HG03064 (cell line): ENCODE data around the gene TMEM164.

ENCODE experiments used
- ATAC-seq: cut with Tn5 transposase; IDR thresholded peaks from one replicate; pipeline ENCODE4 v1.9.1; 2021; ENCODE audit warnings: low read depth; ENCODE audit not compliant: unreplicated experiment

TMEM164 gene

DNA sequence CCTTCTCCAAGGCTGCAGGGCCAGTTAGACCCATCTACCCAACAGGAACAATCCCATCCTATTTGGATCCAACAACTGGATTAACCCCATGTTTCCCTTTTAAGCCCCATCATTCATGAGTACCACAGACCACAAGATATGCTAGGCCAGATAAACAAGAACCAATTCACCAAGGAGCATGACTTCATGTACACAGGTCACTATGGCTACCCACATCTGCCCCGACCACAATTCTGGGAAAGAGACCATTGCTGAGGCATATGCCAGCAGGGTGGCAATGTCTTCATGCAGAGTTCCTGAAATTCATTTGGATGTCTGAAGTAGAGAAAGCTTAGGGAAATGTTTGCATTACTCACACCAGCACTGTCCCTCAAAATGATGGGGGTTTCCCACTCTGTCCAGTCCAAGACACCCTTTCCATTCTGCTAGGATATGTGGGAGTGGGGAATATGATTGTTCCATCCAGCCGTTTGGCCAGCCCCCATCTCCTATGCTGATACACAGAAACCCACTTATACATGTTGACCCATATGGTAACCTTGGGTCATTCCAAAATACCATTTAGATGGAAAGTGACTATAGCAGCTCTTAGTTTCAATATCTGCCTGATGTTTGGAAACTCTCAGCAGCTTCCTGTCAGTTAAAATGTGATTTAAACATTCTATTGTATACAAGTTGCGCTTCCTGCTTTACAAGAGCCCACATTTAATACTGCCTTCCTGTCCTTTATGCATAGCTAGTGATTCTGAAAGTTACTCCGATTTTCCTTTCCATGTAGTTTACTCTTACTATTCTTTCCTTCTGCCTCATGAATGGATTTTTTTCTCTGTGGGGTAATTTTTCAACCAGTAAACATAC is 186.0 kb downstream of the TMEM164 start:
- no peak for ATAC-seq

DNA sequence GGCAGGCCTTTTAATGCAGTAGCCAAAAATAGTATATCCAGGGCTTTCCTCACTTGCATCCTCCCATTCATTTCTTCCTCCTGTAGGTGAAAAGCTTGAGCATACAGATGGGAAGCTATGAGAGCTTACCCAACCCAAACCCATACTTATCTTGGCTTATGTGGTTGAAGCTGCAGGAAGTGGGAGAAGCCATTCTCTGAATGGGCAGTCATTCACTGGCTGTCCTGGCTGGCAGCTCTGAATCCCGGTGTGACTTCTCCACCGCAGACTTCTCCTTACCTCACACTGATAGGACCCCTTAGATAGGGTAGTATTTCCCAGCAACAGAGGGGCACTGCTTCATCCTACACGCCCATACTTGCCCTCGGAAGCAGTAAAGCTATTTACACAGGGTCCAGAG is 189.6 kb downstream of the TMEM164 start:
- no peak for ATAC-seq

DNA sequence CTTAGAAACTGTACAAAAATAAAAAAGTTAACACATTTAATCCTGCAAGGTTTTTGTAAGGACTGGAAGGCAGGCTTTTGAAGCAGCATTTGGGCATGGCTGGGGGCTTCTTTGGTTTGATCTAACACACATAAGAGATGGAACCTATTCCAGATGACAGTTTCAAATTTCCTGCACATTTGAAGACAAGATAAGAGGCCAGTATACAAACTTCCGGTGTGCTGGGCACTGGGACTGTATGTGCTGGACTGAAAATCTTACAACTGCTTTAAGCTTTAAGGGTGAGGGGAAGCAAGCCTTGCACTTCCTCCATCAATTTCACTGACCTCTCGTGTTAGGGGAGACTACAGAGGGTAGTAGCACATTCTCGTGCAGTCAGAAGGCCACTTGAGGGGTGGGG is 192.1 kb downstream of the TMEM164 start:
- no peak for ATAC-seq

DNA sequence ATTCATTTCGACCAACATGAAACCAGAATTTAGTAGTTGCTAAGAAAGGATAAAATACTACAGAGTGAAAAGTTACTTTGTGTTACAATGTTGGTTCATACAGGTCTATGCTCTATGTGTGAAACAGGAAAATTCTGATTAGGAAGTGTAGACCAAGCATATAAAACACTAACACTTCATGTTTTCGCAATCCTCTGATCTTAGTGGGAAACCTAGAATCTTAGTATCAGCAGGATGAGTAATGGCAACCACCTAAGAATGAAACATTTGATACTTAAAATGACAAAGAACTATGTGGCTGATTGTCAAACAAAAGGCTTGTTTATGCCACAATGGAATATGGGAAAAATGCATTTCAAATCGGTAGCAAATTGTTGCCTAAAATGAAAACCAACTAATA is 198.9 kb downstream of the TMEM164 start:
- ATAC-seq, result no peak

GRCh38 chrX:110204986-110205385 is 202.1 kb downstream of the TMEM164 start:
- no peak for ATAC-seq

DNA sequence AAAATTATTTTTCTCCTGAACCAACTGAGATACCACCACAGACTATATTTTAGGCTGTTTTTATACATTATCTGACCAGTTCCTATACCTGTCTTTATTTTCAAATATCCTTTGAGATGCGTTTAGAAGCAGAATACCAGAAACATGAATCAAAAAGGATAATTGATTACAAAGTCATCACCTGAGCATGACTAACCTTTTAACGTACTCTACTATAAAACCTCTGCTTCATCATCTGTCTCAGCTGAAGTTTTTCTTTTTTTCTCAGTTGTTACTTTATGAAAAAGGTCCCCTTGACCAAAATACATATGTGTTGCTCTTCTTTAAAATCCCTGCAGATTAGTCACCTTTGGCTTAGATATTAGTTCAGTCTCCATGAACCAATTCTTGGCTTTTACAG is 205.2 kb downstream of the TMEM164 start:
- ATAC-seq, result no peak

- no peak for ATAC-seq
Measured at GRCh38 chrX:110210417-110211139, 207.7 kb downstream of the TMEM164 start.

DNA sequence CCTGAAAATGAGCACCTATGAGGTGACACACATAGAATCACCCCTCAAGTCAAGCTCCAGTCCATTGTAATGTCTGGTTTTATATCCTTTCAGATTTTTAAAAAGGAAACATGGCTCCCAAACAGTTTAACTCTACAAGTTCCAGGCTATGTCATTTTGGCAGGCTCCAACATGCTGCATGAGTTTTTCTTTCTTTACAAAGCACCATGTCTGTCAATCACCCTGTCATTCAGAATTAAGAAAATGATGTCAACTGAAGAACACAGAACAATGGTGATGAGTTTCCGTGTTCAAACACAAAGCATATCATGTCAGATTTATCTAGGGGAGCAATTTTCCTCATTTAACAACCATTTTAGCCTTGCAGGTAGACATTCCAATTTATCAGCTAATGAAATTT is 208.4 kb downstream of the TMEM164 start:
- no peak for ATAC-seq

DNA sequence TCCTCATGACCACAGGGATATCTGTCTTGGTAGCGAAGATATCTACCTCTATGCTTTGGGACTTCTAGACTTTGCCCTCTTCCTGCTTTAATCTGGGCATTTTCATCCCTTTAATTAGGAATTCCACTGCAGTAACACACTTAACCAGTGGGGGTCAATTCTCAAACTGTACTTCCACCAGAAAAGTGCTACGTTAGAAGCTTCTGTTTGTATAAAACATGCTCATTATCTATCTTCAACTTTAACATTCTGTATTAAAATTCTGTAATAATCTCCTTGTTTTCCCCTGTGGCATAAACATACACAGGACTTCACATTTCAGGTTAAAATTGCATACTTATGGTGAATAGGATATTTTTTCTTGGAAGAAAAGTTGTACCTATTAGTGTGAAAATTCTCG is 209.4 kb downstream of the TMEM164 start:
- ATAC-seq, result no peak

- no peak for ATAC-seq
Measured at GRCh38 chrX:110213183-110213582, 210.3 kb downstream of the TMEM164 start.

GRCh38 chrX:110214684-110215083 is 211.8 kb downstream of the TMEM164 start:
- no peak for ATAC-seq

- ATAC-seq, result no peak
Measured at GRCh38 chrX:110215411-110215810, 212.5 kb downstream of the TMEM164 start.

DNA sequence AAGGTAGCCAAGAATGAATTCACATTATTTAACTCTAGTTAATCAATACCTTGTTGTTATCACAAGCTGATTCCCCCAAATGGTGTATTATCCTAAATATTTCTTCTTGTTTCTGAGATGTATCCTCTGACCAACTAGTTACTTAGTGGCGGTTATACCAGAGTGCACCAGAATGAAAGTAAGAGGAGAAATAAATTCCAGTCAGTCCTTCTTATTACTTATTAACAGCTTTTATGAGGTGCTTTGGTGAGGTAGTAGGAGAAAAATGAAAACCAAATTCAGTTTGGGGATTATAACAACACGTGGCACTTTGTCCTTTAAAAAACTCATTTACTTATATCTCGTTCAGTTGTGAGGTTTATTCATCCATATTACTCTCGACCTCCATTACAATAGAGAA is 213.1 kb downstream of the TMEM164 start:
- no peak for ATAC-seq

DNA sequence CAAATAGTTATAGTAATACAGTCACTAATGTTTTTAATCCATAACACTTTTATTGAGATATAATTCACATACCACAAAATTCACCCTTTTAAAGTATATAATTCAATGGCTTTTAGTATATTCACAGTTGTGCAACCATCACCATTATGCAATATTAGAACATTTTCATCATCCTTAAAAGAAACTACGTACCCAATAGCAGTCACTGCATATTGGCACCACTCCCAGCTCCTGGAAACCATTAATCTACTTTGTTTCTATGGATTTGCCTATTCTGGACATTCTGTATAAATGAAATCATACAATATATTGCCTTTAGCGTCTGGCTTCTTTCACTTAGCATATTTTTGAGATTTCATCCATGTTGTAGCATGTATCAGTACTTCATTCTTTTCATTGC is 215.7 kb downstream of the TMEM164 start:
- ATAC-seq, result no peak

DNA sequence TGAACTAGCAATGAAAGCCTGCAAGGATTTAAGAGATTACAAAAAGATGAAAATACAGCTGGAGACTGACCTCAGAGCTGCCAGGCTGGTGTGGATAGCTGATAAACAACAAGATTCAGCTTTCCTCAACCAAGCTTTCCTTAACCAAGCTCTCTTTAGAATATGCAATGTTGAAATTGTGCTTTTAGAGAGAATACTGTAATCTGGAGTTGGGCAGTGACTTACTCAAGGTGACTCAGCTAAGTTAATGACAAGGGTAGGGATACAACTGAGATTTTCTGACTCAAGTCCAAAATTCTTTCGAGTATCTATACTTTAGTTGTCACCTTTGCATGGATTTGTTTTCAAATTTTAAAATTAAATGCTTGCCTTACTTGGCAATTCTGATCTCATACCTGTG is 217.0 kb downstream of the TMEM164 start:
- no peak for ATAC-seq

DNA sequence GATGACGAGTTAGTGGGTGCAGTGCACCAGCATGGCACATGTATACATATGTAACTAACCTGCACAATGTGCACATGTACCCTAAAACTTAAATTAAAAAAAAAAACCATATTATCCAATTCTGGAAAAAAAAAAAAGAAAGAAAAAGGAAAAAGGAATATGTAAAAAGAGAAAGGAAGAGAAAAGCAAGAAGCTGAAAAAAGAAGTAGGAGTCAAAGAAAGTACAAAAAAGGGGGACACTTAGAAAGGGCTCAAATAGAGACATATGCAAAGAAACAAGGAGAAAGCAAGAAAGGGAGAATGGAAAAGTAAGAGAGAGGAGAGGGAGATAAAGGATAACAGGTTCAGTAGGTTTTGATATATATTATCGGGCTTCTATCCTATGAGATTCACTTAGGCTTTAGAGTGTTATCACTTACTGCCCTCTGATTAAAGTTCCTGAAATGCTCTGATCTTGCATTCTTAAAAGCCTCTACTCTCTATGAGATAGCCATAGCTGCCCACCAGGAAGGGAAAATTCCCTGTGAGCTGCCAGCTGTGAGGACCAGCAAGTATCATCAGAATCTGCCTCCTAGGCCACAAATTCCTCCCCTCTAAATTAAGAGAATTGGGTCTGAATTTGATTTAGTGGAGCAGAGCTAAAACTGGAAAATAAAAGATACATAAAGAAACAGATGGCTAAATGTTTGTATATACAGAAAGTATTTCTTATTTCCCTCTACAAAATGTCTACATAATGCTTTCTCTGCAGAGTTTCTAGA is 219.8 kb downstream of the TMEM164 start:
- ATAC-seq, result no peak

DNA sequence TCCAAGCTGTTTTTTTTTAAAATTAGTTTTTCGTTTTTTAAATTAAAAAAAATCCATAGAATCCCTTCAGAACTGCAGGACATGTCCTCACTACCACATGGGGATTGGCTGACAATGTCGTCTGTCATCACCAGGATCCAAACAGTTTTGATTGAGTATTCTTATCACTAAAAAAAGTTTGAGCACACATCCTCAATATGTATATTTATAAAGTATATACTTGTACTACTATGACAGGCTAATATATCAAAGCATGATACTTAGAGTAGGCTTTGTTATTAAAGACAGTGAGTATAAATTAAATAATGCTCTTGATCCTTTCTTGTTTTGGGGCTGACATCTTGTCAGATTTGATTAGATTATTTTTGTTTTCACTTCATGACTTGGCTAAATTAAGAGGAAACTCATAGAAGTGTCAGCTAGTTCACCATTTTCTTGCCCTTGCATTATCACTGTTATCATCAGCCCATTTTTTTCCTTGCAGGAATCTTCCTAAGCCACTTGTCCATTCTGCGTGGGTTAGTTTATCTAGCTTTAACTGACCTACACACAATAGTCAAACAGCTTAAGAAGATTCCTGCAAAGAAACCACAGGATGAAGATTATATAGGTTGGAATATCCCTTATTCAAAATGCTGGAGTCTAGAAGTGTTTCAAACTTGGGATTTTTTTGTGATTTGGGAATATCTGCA is 222.2 kb downstream of the TMEM164 start:
- no peak for ATAC-seq

- ATAC-seq, result no peak
Measured at GRCh38 chrX:110226931-110227330, 224.0 kb downstream of the TMEM164 start.
